ENCODE data around the gene GRAMD2B.
A peak's percentile ranks its signal among the peaks of the same experiment; 100 is the strongest.
"Not testable (repeated sequence)": the region's sequence is repeated elsewhere in the genome, so short reads cannot be mapped to it uniquely, and the experiment has no call there.

GRAMD2B gene

DNA sequence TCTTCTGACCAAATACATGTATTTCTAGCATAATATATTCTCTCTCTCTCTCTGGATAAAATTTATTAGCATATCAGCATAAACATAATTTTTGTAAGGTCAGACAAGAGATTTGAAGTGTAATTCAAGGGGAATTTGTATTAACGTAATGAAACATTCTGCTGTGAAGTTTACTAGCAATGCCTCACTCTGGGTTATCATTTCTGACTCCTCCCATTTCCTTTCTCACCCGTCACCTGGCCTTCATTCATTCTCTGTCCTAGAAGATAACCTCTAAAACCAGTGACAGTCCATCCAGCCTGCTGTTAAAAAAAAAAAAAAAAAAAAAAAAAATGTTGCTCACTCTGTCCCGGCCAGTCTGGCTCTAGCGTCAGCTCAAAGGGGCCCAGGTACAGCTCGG lies 27.1 kb downstream of the GRAMD2B start:
- no peak for DNase-seq (ENCODE audit: low spot score)

- no peak for DNase-seq (ENCODE audit: low spot score)
Measured at GRCh38 chr5:126450907-126451306, 27.7 kb downstream of the GRAMD2B start.

GRCh38 chr5:126452477-126452876 lies 29.3 kb downstream of the GRAMD2B start:
- no peak for DNase-seq (ENCODE audit: low spot score)

GRCh38 chr5:126454081-126454480 lies 30.9 kb downstream of the GRAMD2B start:
- DNase-seq (ENCODE audit: low spot score) = no peak

GRCh38 chr5:126454535-126454934 lies 31.3 kb downstream of the GRAMD2B start:
- DNase-seq (ENCODE audit: low spot score) = no peak

GRCh38 chr5:126455264-126455663 lies 32.1 kb downstream of the GRAMD2B start:
- DNase-seq (ENCODE audit: low spot score) = no peak

DNA sequence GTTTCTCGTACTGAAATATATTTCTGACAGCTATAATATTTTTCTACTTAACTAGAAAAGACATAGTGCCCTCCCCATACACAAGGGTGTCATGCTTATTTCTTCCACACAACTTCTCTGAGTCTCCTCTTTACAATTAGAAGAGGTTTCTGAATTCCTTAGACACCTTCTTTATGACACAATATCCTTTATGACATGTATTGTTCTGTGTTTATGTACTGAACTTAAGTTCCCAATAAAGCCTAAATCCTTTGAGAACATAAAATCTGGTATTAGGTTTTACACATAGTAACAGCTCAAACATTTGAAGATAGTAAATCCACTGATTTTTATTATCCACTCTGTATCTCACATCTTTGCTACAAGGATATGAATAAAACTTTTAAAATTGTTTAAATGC lies 32.5 kb downstream of the GRAMD2B start:
- no peak for DNase-seq (ENCODE audit: low spot score)

DNA sequence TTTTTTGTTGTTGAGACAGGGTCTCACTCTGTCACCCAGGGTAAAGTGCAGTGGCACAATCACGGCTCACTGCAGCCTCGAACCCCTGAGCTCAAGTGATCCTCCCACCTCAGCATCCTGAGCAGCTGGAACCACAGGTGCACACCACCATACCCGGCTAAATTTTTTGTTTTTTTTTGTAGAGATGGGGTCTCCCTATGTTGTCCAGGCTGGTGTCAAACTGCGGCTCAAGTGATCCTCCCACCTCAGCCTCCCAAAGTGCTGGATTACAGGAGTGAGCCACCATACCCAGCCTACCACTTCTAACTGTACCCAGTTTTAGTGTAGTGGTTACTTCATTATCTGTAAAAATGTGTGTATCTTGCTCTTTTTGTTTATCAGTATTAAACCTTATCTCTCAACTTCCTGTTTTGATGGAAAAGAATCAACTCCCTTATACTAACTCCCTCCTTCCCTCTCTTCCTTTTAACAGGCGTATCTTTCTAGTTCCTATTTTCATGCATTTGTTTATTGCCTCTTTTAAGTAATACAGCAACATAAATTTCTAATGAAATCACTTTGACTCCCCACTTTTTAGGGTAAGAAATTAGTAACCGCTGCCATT lies 33.1 kb downstream of the GRAMD2B start:
- no peak for DNase-seq (ENCODE audit: low spot score)

GRCh38 chr5:126460459-126460858 lies 37.2 kb downstream of the GRAMD2B start:
- no peak for DNase-seq (ENCODE audit: low spot score)

GRCh38 chr5:126460977-126461376 lies 37.8 kb downstream of the GRAMD2B start:
- DNase-seq (ENCODE audit: low spot score) = no peak

DNA sequence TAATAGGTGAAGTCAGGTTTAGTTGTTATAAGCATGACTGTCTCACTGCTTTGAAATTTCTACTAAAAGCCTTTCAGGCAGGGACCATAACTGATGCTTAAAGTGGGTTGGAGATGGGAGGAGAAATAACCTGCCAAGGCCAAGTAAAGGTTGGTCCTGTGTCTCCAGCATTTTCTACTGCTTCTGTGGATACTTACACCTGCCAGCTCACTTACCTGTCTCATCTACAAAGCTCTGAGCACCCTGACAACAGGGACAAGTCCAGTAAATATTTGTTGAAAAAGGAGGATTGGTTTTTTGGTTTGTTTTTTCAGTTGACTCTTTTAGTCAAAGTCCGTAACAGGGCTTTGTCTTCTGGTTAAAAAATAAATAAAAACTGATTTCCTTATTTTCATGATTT lies 38.6 kb downstream of the GRAMD2B start:
- DNase-seq (ENCODE audit: low spot score) = no peak

DNA sequence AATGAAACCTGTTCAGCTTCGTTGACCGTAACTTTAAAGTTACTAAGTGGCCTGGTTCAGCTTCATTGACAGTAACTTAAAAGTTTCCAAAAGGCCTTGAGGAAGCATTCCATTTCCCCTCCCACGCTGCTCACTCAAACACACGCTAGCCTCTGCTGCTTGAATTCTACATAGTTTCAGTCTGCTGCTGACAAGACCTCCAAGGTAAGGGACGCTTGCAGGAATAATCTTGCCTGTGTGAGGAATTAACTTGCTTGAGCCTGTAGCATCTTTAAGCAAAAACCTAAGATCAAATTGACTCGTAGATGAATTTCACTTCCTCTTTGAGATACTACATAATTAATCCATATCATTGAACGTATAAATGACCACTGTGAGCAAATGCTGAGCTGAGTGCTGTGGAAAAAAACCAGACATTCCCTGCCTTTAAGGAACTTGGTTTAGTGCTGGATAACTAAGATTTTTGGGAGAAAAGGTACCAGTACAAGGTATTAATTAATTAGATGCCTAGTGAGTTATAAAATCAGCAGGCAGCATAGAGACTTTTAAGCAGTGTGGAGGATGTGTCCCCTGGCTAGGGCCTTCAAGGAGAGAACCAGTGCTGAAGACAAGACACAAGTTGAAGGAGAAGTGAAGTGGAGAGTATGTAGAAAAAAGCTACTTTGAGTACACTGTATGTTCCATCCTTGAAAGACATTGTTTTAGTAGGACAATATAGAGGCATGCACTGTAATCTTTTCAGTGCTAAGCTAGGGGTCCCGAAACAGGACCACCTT lies 39.2 kb downstream of the GRAMD2B start:
- DNase-seq (ENCODE audit: low spot score) = no peak

GRCh38 chr5:126464016-126464415 lies 40.8 kb downstream of the GRAMD2B start:
- no peak for DNase-seq (ENCODE audit: low spot score)

GRCh38 chr5:126464959-126465358 lies 41.8 kb downstream of the GRAMD2B start:
- no peak for DNase-seq (ENCODE audit: low spot score)

- no peak for DNase-seq (ENCODE audit: low spot score)
Measured at GRCh38 chr5:126468091-126468490, 44.9 kb downstream of the GRAMD2B start.

GRCh38 chr5:126469536-126470316 lies 46.5 kb downstream of the GRAMD2B start:
- DNase-seq (ENCODE audit: low spot score) = no peak

DNA sequence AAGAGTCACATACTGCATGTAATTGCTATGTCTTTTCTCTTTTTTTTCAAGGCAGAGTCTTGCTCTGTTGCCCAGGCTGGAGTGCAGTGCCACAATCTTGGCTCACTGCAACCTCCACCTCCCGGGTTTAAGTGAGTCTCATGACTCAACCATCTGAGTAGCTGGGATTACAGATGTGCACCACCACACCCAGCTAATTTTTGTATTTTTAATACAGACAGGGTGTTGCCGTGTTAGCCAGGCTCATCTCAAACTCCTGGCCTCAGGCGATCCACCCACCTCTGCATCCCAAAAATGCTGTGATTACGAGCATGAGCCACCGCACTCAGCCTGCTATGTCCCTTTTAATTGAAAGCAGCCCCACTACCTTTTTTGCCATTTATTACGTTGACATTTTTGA lies 47.3 kb downstream of the GRAMD2B start:
- not testable (repeated sequence) for DNase-seq (ENCODE audit: low spot score)

- DNase-seq (ENCODE audit: low spot score) = no peak
Measured at GRCh38 chr5:126471247-126471646, 48.0 kb downstream of the GRAMD2B start.

- peak; percentile 21 for DNase-seq (ENCODE audit: low spot score)
Measured at GRCh38 chr5:126471875-126472537, 48.8 kb downstream of the GRAMD2B start.

GRCh38 chr5:126472538-126472889 lies 49.3 kb downstream of the GRAMD2B start:
- no peak for DNase-seq (ENCODE audit: low spot score)

GRCh38 chr5:126477294-126478117 lies 54.3 kb downstream of the GRAMD2B start:
- DNase-seq (ENCODE audit: low spot score) = no peak

DNA sequence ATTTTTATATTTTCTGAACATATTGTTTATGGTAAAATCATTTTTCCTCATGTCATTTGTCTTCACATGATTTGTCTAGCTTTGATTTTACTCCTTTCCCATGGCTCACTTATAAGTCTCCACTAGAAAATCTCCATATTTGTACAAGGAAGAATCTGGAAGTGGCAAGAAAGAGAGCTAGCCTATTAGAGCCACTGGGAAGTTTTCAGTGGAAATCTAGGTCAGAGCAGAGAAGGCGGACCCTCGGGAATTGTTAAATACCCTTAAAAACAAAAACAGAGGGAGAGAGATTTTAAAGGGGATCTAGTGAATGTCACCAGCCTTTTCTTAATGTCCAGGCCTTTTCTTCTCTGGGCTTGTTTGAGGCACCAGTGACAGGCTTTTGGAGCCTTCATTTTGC lies 56.6 kb downstream of the GRAMD2B start:
- no peak for DNase-seq (ENCODE audit: low spot score)
